Ammon's horn (tissue), 1 donor: Measurements from ENCODE around the gene CDH16.
"Not testable (repeated sequence)": the region's sequence is repeated elsewhere in the genome, so short reads cannot be mapped to it uniquely, and the experiment has no call there.

Source experiments
- DNase-seq: peaks from one replicate; pipeline ENCODE4 v3.0.0-alpha.2; 2016; ENCODE audit warnings: low spot score

Gene CDH16

GRCh38 chr16:66910175-66910940 is 8.3 kb downstream of the CDH16 start:
- no peak for DNase-seq

GRCh38 chr16:66908762-66909559 is 9.7 kb downstream of the CDH16 start:
- DNase-seq = no peak

GRCh38 chr16:66908116-66908515 is 10.6 kb downstream of the CDH16 start:
- DNase-seq = no peak

- DNase-seq = no peak
Measured at GRCh38 chr16:66906916-66907836, 11.5 kb downstream of the CDH16 start.

- no peak for DNase-seq
Measured at GRCh38 chr16:66905633-66906539, 12.8 kb downstream of the CDH16 start.

DNA sequence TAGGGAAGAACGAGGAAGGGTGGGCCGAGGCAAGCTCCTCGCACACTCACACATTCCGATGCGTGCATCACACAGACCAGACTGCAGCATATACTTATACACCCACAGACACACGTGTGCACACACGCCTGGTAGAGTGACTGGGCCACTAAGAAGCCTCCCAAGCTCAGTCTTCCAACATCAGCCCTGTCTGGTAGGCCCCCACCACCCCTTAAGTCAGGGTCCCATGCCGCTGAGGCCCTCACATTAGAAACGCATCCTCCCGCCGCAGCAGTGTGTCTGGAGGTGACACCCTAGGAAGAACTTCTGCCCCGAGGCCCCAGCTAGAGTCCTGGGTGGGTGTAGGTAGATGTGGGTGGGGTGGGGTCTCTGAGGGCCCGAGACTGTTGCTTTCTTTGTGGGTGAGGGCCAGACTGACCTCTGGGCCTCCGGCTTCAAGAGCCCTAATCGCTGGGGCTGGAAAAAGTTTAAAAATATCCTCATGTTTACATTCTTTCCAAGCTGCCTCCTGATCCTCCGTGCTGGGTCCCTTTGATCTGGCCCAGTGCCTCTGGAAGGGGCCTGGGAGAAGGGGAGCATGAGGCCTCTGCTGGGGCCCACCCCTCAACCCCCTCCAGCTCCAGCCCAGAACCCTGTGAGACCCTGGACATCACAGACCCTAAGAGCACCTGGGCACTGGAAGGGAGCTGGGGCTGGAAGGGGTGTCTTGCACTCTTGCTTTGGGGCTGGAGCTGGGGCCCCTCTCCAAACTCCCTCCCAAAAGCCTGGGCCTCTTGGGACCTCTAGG is 13.6 kb downstream of the CDH16 start:
- no peak for DNase-seq

- no peak for DNase-seq
Measured at GRCh38 chr16:66904428-66904845, 14.2 kb downstream of the CDH16 start.

DNA sequence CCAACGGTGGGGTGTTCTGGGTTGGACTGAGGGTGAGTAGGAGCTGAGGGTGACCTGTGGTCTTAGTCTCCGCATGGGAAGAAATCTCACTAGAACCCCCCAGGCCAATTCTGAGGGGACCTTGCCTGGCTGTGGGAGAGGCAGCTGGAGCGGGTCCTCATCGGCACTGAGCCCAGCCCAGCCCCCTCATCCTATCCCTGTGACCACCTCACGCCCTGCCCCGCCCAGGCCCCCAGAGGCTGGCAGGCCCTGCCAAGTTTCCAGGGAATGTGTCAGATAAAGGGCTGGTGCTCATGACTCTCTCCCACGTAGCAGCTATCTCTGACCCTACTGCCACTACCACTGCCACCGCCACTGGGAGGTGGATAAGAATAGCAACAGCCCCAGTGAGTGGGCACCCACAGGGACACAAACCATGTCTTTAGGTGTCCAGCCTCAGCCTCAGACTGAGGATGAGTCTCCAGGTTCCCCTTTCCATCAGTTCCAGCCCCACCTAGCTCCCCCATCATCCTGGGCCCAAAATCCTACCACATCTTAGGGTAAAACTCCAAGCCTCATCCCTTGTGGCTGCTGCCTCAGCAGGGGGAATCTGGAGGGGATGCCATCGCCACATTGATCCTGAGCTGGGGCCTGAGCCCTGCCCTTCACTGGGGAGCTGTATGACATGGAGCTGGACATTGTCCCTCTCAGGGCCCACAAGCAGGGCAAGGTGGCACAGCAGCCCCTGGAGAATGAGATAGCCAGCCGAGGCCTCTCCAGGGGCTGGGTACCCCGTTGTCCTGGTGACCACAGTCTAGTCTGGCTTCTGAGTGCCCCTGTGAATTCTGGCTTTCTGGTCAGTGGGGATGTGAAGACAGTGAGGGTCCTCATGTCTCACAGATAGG is 14.9 kb downstream of the CDH16 start:
- DNase-seq = no peak

GRCh38 chr16:66902648-66903543 is 15.8 kb downstream of the CDH16 start:
- no peak for DNase-seq

DNA sequence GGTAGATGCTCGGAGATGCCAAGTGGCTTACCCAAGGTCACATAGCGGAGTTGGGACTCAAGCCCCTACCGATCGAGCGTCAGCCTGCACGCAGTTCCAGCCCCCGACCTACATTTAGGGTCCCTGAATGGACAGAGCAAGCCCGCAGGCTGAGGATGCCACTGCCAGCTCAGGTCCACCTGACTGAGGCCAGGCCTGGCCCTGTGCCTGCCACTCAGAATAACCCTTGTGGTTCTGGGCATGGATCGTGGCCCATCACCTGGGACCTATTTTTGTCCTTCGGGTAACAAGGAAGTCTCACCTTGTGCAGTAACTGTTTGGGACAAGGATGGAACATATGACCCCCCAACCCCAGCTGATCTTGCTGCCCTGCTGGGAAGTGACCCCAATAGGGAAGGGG is 17.1 kb downstream of the CDH16 start:
- DNase-seq = no peak

DNA sequence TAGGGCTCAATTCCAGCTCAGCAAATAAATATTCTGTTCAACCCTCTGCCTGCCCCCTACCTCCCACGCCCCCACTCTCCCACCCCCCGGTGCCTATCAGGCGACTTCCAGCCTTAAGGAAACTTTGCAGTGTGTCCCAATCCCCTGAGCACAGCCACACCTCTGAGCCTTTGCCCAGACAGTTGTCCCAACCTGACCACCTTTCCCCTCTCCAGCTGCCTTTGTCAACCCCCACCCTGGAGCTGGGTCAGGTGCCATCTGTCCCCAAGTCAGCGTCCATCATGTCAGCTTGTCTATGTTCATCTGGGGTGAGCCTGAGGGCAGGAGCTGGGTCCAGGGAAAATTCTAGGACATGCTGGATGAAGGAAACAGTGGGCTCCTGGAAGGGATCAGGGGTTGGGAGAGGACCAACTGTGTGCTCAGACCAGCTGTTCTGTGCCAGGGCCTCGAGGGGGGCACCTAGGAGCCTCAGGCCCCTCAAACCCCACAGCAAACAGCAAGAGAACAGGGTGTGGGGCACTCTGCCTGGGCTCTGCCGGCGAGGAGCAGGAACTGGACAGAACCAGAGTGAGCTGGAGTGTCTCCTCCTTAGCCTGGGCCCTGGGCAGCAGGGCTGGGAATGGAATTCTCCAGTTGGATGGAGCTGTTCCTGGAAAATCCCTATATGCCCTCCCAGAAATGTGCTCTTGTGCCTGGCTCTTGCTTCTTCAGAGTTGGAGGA is 17.8 kb downstream of the CDH16 start:
- DNase-seq = no peak

DNA sequence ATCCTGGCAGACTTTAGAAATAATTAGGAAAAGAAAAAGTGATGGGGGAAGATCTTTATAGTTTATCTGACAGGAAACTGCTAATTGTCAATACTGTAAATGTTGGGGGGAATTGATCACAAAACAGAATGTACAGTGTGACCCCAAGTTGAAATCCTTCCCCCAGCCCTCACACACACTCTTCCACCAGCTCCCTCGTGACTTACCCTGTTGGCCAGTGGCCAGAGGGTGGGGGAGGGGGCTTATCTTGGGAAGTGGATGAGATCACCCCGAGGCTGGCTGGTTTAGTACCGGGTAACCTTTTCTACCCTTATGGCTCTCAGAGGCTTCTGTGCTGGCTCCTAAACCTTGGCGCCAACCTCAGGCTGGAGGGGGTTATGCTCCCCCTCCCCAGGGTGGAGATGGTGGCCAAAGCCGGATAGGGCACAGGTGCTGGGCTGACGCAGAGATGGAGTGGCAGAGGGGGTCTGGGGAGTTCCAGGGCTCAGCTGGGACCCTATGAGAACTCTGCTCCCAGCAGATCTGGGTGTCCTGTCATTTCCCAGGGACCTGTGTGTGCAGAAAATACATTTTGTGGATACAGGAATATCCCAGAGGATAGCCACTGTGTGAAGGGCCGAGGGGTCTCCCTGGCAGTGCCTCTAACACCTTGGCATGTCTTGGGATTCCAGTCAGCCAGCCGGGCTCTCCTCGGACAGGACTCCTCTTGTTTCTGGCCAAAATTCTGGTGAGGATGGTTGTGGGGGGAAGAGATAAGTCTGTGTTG is 18.6 kb downstream of the CDH16 start:
- no peak for DNase-seq

GRCh38 chr16:66899310-66899944 is 19.3 kb downstream of the CDH16 start:
- DNase-seq = no peak

- DNase-seq = no peak
Measured at GRCh38 chr16:66898933-66899309, 19.8 kb downstream of the CDH16 start.

DNA sequence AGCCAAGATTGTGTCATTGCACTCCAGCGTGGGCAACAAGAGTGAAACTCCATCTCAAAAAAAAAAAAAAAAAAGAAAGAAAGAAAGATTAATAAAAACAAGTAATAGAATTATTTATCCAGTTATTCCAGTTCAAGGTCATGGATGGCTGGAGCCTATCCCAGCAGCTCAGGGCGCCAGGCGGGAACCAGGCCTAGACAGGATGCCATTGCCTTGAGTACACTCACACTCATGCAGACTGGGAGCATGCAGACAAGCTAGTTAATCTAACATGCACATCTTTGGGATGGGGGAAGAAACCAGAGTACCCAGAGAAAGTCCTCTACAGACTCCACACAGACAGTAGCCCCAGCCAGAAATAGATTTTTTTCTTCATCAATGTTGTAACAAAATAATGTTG is 20.5 kb downstream of the CDH16 start:
- no peak for DNase-seq

- not testable (repeated sequence) for DNase-seq
Measured at GRCh38 chr16:66896682-66897081, 22.0 kb downstream of the CDH16 start.
